NT2/D1 (cell line): ENCODE data around the gene REC114.

Experiments used
- DNase-seq: peaks from one replicate; pipeline ENCODE4 v3.0.0-alpha.2; 2011; ENCODE audit warnings: low read depth, low spot score
- H3K27me3 ChIP-seq: 2 replicates; pipeline ENCODE4 v1.6.0; 2011; ENCODE audit warnings: mild to moderate bottlenecking; ENCODE audit not compliant: insufficient read length, insufficient read depth
- H3K36me3 ChIP-seq: 2 replicates; pipeline ENCODE4 v1.6.1; 2011; ENCODE audit warnings: mild to moderate bottlenecking, low read length, mixed read lengths; ENCODE audit not compliant: insufficient read depth, insufficient read length
- H3K4me1 ChIP-seq: 2 replicates; pipeline ENCODE4 v1.5.1; 2011; ENCODE audit not compliant: insufficient read depth, insufficient read length
- H3K4me3 ChIP-seq: 2 replicates; pipeline ENCODE4 v1.5.1; 2011; ENCODE audit warnings: low read depth; ENCODE audit not compliant: insufficient read length
- H3K9ac ChIP-seq: 2 replicates; pipeline ENCODE4 v1.6.0; 2011; ENCODE audit warnings: low read depth; ENCODE audit not compliant: insufficient read length
- H3K9me3 ChIP-seq: 2 replicates; pipeline ENCODE4 v1.5.1; 2011; ENCODE audit warnings: mild to moderate bottlenecking, low read length; ENCODE audit not compliant: insufficient read depth
- SUZ12 ChIP-seq: IDR thresholded peaks from 2 replicates; pipeline ENCODE4 v1.6.1; 2011; ENCODE audit not compliant: insufficient read length, insufficient read depth; ENCODE audit errors: extremely low read depth
- YY1 ChIP-seq: IDR thresholded peaks from 2 replicates; pipeline ENCODE4 v1.6.1; 2011; ENCODE audit not compliant: insufficient read length, insufficient read depth
- ZNF274 ChIP-seq: IDR thresholded peaks from 2 replicates; pipeline ENCODE4 v1.6.1; 2011; ENCODE audit warnings: mild to moderate bottlenecking, low read depth, low read length

Gene REC114

GRCh38 chr15:73600413-73601335, 157.7 kb downstream of the REC114 start:
- Histone ChIP-seq H3K9me3 (no peaks in the 10 kb centered on the region), H3K4me3 (no peak overlapping the region), H3K36me3 (peaks cover 15% of the 10 kb centered on the region), H3K27me3 (no peaks in the 10 kb centered on the region), H3K9ac (no peak overlapping the region), H3K4me1 (peaks cover 3% of the 10 kb centered on the region)
- no peak for DNase-seq
- no peak for TF ChIP-seq YY1
- no peak for TF ChIP-seq SUZ12
- TF ChIP-seq ZNF274 = no peak

GRCh38 chr15:73601451-73602445, 158.8 kb downstream of the REC114 start:
- Histone ChIP-seq H3K9ac (peak overlapping the region; percentile 26), H3K9me3 (no peaks in the 10 kb centered on the region), H3K27me3 (no peaks in the 10 kb centered on the region), H3K4me1 (peaks cover 3% of the 10 kb centered on the region), H3K4me3 (no peak overlapping the region), H3K36me3 (peaks cover 6% of the 10 kb centered on the region)
- TF ChIP-seq ZNF274 = no peak
- TF ChIP-seq YY1 = no peak
- no peak for DNase-seq

GRCh38 chr15:73602446-73602843, 159.5 kb downstream of the REC114 start:
- no peaks in the 10 kb centered on the region for H3K27me3 ChIP-seq
- H3K9me3 ChIP-seq = no peaks in the 10 kb centered on the region
- no peak for DNase-seq
- no peak overlapping the region for H3K4me3 ChIP-seq
- H3K9ac ChIP-seq = peak overlapping the region; percentile 26
- H3K36me3 ChIP-seq = peaks cover 3% of the 10 kb centered on the region
- H3K4me1 ChIP-seq = peaks cover 3% of the 10 kb centered on the region
- TF ChIP-seq YY1 (no peak), SUZ12 (no peak), ZNF274 (no peak)

- TF ChIP-seq SUZ12 = no peak
- no peak for TF ChIP-seq YY1
- TF ChIP-seq ZNF274 = no peak
- Histone ChIP-seq H3K4me3 (no peak overlapping the region), H3K9ac (no peak overlapping the region), H3K4me1 (peaks cover 3% of the 10 kb centered on the region), H3K27me3 (no peaks in the 10 kb centered on the region), H3K36me3 (peaks cover 3% of the 10 kb centered on the region), H3K9me3 (no peaks in the 10 kb centered on the region)
- DNase-seq = no peak
Observed at GRCh38 chr15:73602992-73603391, 160.0 kb downstream of the REC114 start.

GRCh38 chr15:73604477-73604876, 161.5 kb downstream of the REC114 start:
- no peak for DNase-seq
- no peak overlapping the region for H3K4me3 ChIP-seq
- TF ChIP-seq YY1 = no peak
- H3K9me3 ChIP-seq = no peaks in the 10 kb centered on the region
- H3K36me3 ChIP-seq = peaks cover 3% of the 10 kb centered on the region
- H3K27me3 ChIP-seq = no peaks in the 10 kb centered on the region
- H3K4me1 ChIP-seq = peaks cover 3% of the 10 kb centered on the region
- no peak overlapping the region for H3K9ac ChIP-seq

GRCh38 chr15:73605759-73606436, 162.9 kb downstream of the REC114 start:
- DNase-seq = no peak
- Histone ChIP-seq H3K36me3 (peaks cover 3% of the 10 kb centered on the region), H3K4me3 (no peak overlapping the region), H3K4me1 (no peaks in the 10 kb centered on the region), H3K27me3 (no peaks in the 10 kb centered on the region), H3K9ac (no peak overlapping the region), H3K9me3 (no peaks in the 10 kb centered on the region)
- TF ChIP-seq ZNF274 (no peak), YY1 (no peak), SUZ12 (no peak)

- no peak overlapping the region for H3K4me3 ChIP-seq
Observed at GRCh38 chr15:73607405-73607804, 164.4 kb downstream of the REC114 start.

More at GRCh38 chr15:73607405-73607804, 164.4 kb downstream of the REC114 start:
- Histone ChIP-seq H3K36me3 (peaks cover 3% of the 10 kb centered on the region), H3K27me3 (no peaks in the 10 kb centered on the region), H3K9me3 (no peaks in the 10 kb centered on the region), H3K4me1 (no peaks in the 10 kb centered on the region), H3K9ac (no peak overlapping the region)
- TF ChIP-seq YY1 (no peak), ZNF274 (no peak), SUZ12 (no peak)
- DNase-seq = no peak
